ENCODE measurements around the gene CD2BP2.

- TF ChIP-seq CTCF (conservative IDR thresholded peaks at IDR 0.05; ENCODE audit: low read depth, low read length) (no peak), EZH2 (IDR thresholded peaks at IDR 0.05; ENCODE audit: borderline replicate concordance, low read depth, low read length, poor library complexity, severe bottlenecking) (no peak)
Measured at GRCh38 chr16:30394592-30395154, 39.6 kb upstream of the CD2BP2 start.

Measured in A673 (cell line).